DMS 273 (cell line): ENCODE measurements around the gene PTGS1.
A peak's percentile ranks its signal among the peaks of the same experiment; 100 is the strongest.
"Not testable (repeated sequence)": the region's sequence is repeated elsewhere in the genome, so short reads cannot be mapped to it uniquely, and the experiment has no call there.

ENCODE experiments used
- DNase-seq: peaks from one replicate; lab custom pipeline; 2025; ENCODE audit not compliant: unreplicated experiment; lab: John Stamatoyannopoulos, UW

The PTGS1 gene

GRCh38 chr9:122394265-122395125 is 23.7 kb downstream of the PTGS1 start:
- peak; percentile 7 for DNase-seq

GRCh38 chr9:122396614-122397148 is 25.9 kb downstream of the PTGS1 start:
- no peak for DNase-seq

- no peak for DNase-seq
These were observed 26.9 kb downstream of the PTGS1 start for GRCh38 chr9:122397749-122398148.

- no peak for DNase-seq
These were observed 27.6 kb downstream of the PTGS1 start for GRCh38 chr9:122398371-122398924.

- DNase-seq = no peak
These were observed 31.1 kb downstream of the PTGS1 start for GRCh38 chr9:122401896-122402295.

- no peak for DNase-seq
These were observed 31.6 kb downstream of the PTGS1 start for GRCh38 chr9:122402403-122402871.

- no peak for DNase-seq
These were observed 32.0 kb downstream of the PTGS1 start for GRCh38 chr9:122402874-122403273.

GRCh38 chr9:122403381-122404000 is 32.7 kb downstream of the PTGS1 start:
- DNase-seq = no peak

- DNase-seq = not testable (repeated sequence)
These were observed 34.7 kb downstream of the PTGS1 start for GRCh38 chr9:122405304-122406069.

GRCh38 chr9:122406070-122406890 is 35.5 kb downstream of the PTGS1 start:
- DNase-seq = no peak

GRCh38 chr9:122414108-122414507 is 43.3 kb downstream of the PTGS1 start:
- not testable (repeated sequence) for DNase-seq

GRCh38 chr9:122418016-122418415 is 47.2 kb downstream of the PTGS1 start:
- DNase-seq = no peak

GRCh38 chr9:122420315-122420714 is 49.5 kb downstream of the PTGS1 start:
- no peak for DNase-seq

- no peak for DNase-seq
These were observed 54.3 kb downstream of the PTGS1 start for GRCh38 chr9:122425087-122425486.

- DNase-seq = no peak
These were observed 55.9 kb downstream of the PTGS1 start for GRCh38 chr9:122426723-122427122.

- no peak for DNase-seq
These were observed 71.7 kb downstream of the PTGS1 start for GRCh38 chr9:122442568-122442967.

- no peak for DNase-seq
These were observed 73.4 kb downstream of the PTGS1 start for GRCh38 chr9:122444041-122444733.
